Esophagus squamous epithelium (tissue), 4 donors: ENCODE results near the gene TTYH1.

Experiments
- CTCF ChIP-seq, 6 experiments: fragments of 450-650 bp in 4 of 6; fragments of 200-600 bp in 2 of 6; sonication (generic) in 2 of 6; IDR thresholded peaks; one replicate each; pipeline ENCODE4 v1.5.1; 2016 to 2019; ENCODE audit warnings: antibody characterized with exemption in 6 of 6, mild to moderate bottlenecking in 4 of 6, moderate library complexity in 4 of 6
- POLR2A ChIP-seq, 4 donors: fragments of 450-650 bp; IDR thresholded peaks; one replicate each; pipeline ENCODE4 v1.6.1; 2017; ENCODE audit warnings: antibody characterized with exemption in 4 of 4, mild to moderate bottlenecking in 4 of 4, moderate library complexity in 3 of 4

GRCh38 chr19:54473892-54474372 lies 58.7 kb downstream of the TTYH1 start:
- TF ChIP-seq POLR2A (IDR thresholded peaks at IDR 0.05) = no peak
- no peak for TF ChIP-seq CTCF (IDR thresholded peaks at IDR 0.05)
